Thoracic aorta (tissue), 2 donors: ENCODE measurements around the gene GFER. TPM values are rescaled to one million over a fixed set of nuclear protein-coding genes. Genes with fewer than 3 reads are reported as not detected.
A peak's percentile ranks its signal among the peaks of the same experiment; 100 is the strongest.
"Not testable (repeated sequence)": the region's sequence is repeated elsewhere in the genome, so short reads cannot be mapped to it uniquely, and the experiment has no call there.

Experiments
- ATAC-seq: fragments of 150-250 bp; one replicate; pipeline ENCODE4 v1.8.0; 2017; ENCODE audit warnings: low read depth; ENCODE audit not compliant: insufficient number of reproducible peaks, low FRiP score
- DNase-seq: peaks from one replicate; pipeline ENCODE4 v3.0.0-alpha.2; 2020; ENCODE audit warnings: low spot score
- H3K27ac ChIP-seq, 2 donors: fragments of 200-600 bp; sonication (generic); 1 replicate in 1 of 2; 2 replicates in 1 of 2; pipeline ENCODE4 v1.5.1; 2016; ENCODE audit warnings: mild to moderate bottlenecking in 2 of 2, moderate library complexity in 2 of 2
- H3K27me3 ChIP-seq: fragments of 200-600 bp; sonication (generic); replicated peaks from 2 replicates; pipeline ENCODE4 v1.6.0; 2016; ENCODE audit warnings: mild to moderate bottlenecking; ENCODE audit not compliant: insufficient read depth
- H3K36me3 ChIP-seq: fragments of 200-600 bp; sonication (generic); one replicate; pipeline ENCODE4 v1.5.1; 2016
- H3K4me1 ChIP-seq, 2 donors: fragments of 200-600 bp; sonication (generic); 1 replicate in 1 of 2; 2 replicates in 1 of 2; pipeline versions ENCODE4 v1.5.1 to v1.6.0; 2016; ENCODE audit warnings: low read depth in 2 of 2, mild to moderate bottlenecking in 1 of 2; ENCODE audit not compliant: control insufficient read depth in 1 of 2
- H3K4me3 ChIP-seq: fragments of 200-600 bp; sonication (generic); 2 replicates; pipeline ENCODE4 v1.5.1; 2016; ENCODE audit warnings: mild to moderate bottlenecking
- H3K9me3 ChIP-seq: fragments of 200-600 bp; sonication (generic); 2 replicates; pipeline ENCODE4 v1.5.1; 2016
- total RNA-seq, 2 donors: library from RNA; depleted of rRNA; stranded (reverse); fragments of >200 nt; gene quantifications; one replicate each; pipeline versions ENCODE4 v1.1.0 to v1.2.3, GENCODE V29; 2016
- TF ChIP-seq, protein P1 (sequence below): fragments of 200-600 bp; sonication (generic); IDR thresholded peaks from one replicate; pipeline ENCODE4 v1.5.1; 2019; ENCODE audit warnings: antibody characterized with exemption

The GFER gene
- total RNA-seq, 2 donors from 2014 or later = 12.4 to 14.6 TPM

DNA sequence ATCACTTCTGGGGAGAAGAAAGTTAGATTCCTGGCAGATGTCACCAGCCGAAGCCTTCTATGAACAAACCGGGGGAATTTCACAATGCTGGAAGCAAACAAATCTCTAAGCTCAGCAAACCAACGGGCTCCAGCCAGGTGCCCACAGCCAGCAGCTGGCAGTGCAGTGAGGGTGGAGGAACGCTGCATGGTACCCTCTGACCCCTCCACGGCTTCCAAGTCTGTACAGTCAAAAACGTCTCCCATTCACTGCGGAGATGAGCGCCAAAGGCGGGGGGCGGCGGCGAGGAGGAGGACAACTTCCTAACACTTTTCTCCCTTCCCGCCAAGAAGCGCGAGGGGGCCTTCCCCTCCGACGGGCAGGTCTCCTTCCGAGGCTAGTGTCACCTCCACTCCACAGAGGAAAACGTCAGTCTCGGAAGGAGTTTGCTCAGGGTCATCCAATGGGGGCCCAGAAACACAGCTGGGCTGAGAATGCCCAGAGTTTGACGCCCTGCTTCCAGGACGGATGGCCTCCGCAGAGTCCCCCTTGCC lies 24.7 kb downstream of the GFER start:
- DNase-seq (no peak), ATAC-seq (no peak)
- no peaks in the 10 kb centered on the region for H3K9me3 ChIP-seq
- peaks cover 30 to 53% of the 10 kb centered on the region in 2 donors for H3K4me1 ChIP-seq
- H3K36me3 ChIP-seq = no peaks in the 10 kb centered on the region
- H3K27me3 ChIP-seq = no peaks in the 10 kb centered on the region
- TF ChIP-seq, protein P1, sequence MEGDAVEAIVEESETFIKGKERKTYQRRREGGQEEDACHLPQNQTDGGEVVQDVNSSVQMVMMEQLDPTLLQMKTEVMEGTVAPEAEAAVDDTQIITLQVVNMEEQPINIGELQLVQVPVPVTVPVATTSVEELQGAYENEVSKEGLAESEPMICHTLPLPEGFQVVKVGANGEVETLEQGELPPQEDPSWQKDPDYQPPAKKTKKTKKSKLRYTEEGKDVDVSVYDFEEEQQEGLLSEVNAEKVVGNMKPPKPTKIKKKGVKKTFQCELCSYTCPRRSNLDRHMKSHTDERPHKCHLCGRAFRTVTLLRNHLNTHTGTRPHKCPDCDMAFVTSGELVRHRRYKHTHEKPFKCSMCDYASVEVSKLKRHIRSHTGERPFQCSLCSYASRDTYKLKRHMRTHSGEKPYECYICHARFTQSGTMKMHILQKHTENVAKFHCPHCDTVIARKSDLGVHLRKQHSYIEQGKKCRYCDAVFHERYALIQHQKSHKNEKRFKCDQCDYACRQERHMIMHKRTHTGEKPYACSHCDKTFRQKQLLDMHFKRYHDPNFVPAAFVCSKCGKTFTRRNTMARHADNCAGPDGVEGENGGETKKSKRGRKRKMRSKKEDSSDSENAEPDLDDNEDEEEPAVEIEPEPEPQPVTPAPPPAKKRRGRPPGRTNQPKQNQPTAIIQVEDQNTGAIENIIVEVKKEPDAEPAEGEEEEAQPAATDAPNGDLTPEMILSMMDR = no peak
- peak overlapping the region; percentile 98 for H3K4me3 ChIP-seq
- peak overlapping the region; percentile 65 to 79 for H3K27ac ChIP-seq

DNA sequence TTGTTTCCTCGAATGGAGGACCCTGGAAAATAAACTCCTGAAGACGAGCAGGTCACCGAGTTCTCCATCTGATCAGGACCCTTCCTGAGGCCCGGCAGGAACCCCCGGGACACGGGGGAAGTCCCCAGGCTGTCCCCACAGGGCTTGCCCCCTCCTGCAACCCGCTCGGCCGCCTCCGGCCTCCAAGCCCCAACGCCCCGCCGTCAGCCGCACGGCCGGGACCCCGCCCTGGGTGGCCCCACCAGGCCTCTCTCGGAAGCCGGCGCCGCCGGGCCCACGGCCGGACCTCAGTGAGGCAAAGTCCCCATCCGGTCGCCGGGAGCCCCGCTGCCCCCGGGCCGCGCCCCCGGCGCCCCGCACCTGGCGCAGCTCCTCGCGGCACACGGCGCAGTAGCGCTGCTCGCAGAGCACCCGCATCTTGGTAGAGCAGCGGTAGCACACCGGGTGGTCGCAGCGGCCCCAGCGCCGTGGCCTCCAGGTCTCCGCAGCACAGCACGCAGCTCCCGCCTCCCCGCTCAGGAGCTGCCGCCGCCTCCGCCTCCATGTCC lies 25.2 kb downstream of the GFER start:
- H3K36me3 ChIP-seq = no peaks in the 10 kb centered on the region
- ATAC-seq = no peak
- no peaks in the 10 kb centered on the region for H3K27me3 ChIP-seq
- TF ChIP-seq, protein P1 = no peak
- peak overlapping the region; percentile 65 to 79 for H3K27ac ChIP-seq
- H3K9me3 ChIP-seq = no peaks in the 10 kb centered on the region
- no peak for DNase-seq
- peak overlapping the region; percentile 98 for H3K4me3 ChIP-seq
- peaks cover 27 to 47% of the 10 kb centered on the region in 2 donors for H3K4me1 ChIP-seq

DNA sequence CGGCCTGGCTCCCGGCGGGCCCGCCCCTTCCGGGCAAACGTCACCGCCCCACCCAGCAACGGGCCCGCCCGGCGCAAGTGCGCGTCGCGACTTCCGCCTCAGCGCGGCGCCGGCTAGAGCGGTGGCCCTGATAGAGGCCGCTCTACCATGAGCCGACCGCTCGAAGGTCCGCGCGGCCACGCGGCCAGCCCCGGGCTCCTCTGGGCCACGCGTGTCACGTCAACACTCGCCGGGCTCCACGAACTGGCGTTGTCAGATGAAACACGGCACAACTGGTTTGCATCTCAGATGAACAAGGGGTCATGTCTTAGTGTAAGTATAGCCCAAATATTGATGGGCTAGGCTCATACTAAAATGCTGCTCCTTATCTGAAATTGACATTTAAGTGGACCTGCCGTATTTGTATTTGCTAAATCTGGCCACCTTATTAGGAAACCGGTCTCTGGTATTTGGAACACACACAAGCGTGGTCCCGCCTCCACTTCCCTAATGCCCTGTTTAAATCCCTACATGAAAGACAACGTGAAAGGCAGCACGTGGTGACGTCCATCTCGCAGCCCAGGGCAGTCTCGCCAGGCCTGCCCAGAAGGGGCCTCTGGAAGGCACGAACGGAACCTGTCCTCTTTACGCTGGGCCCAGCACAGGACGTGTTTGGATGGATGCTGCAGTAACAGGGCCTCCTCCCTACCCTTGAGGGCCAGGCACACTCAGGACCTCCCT lies 26.0 kb downstream of the GFER start, which contains the start of gene ZNF598:
TSS of gene ZNF598 (minus strand) at position 31 of the 720 bp plus-strand sequence.
- Histone ChIP-seq H3K4me1 (peaks cover 24 to 40% of the 10 kb centered on the region in 2 donors), H3K36me3 (no peaks in the 10 kb centered on the region), H3K9me3 (no peaks in the 10 kb centered on the region), H3K27me3 (no peaks in the 10 kb centered on the region), H3K27ac (peak within 1 kb of the TSS; percentile 79), H3K4me3 (peak within 1 kb of the TSS; percentile 98)
- TF ChIP-seq, protein P1 = no peak
- DNase-seq (peak; percentile 28), ATAC-seq (peak; percentile 90)

DNA sequence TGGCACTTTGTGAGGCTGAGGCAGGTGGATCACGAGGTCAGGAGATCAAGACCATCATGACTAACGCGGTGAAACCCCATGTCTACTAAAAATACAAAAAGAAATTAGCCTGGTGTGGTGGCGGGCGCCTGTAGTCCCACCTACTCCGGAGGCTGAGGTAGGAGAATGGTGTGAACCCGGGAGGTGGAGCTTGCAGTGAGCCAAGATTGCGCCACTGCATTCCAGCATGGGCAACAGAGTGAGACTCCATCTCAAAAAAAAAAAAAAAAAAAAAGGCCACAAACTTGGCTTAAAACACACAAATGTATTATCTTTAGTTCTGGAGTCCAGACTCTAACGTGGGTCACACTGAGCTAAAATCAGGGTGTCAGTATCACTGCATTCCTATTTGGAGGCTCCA lies 27.7 kb downstream of the GFER start:
- peaks cover 24 to 32% of the 10 kb centered on the region in 2 donors for H3K4me1 ChIP-seq
- not testable (repeated sequence) for DNase-seq, H3K27me3 ChIP-seq, ATAC-seq, H3K36me3 ChIP-seq, H3K4me3 ChIP-seq, H3K27ac ChIP-seq, H3K9me3 ChIP-seq

DNA sequence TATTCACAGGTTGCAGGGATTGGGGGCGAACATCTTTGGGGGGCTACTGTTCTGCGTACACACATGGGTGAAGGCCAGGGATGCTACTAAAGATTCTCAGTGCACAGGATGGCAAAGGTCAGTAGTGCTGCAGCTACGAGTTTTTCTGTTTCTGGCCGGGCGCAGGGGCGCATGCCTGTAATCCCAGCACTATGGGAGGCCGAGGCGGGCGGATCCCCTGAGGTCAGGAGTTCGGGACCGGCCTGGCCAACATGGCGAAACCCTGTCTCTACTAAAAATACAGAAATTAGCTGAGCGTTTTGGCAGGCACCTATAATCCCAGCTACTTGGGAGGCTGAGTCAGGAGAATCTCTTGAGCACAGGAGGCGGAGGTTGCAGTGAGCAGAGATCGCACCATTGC lies 29.5 kb downstream of the GFER start:
- TF ChIP-seq, protein P1 = no peak
- no peak overlapping the region for H3K4me3 ChIP-seq
- DNase-seq (no peak), ATAC-seq (no peak)
- H3K4me1 ChIP-seq = peaks cover 6 to 14% of the 10 kb centered on the region in 2 donors
- H3K9me3 ChIP-seq = no peaks in the 10 kb centered on the region
- H3K36me3 ChIP-seq = no peaks in the 10 kb centered on the region
- no peak overlapping the region for H3K27ac ChIP-seq
- no peaks in the 10 kb centered on the region for H3K27me3 ChIP-seq
